ENCODE measurements around the gene AKT3.

Gene AKT3

GRCh38 chr1:243712242-243712641 is 137.8 kb downstream of the AKT3 start:
- in situ Hi-C loops (cut with MboI; ENCODE audit: low sequenced_read_pairs, unreplicated experiment): no loop called here
- TF ChIP-seq CTCF (IDR thresholded peaks at IDR 0.05; ENCODE audit: borderline replicate concordance, control extremely low read depth, extremely low read depth, insufficient read depth, missing control alignments): no peak
- DNase-seq (ENCODE audit: low spot score): no peak

- in situ Hi-C loops (cut with MboI; ENCODE audit: low sequenced_read_pairs, unreplicated experiment): no loop called here
- DNase-seq (ENCODE audit: low spot score): no peak
- TF ChIP-seq CTCF (IDR thresholded peaks at IDR 0.05; ENCODE audit: borderline replicate concordance, control extremely low read depth, extremely low read depth, insufficient read depth, missing control alignments): no peak
These were observed 139.6 kb downstream of the AKT3 start for GRCh38 chr1:243710467-243710866.

- in situ Hi-C loops (cut with MboI; ENCODE audit: low sequenced_read_pairs, unreplicated experiment): no loop called here
- TF ChIP-seq CTCF (IDR thresholded peaks at IDR 0.05; ENCODE audit: borderline replicate concordance, control extremely low read depth, extremely low read depth, insufficient read depth, missing control alignments): peak; percentile 3
- no peak for DNase-seq (ENCODE audit: low spot score)
These were observed 141.8 kb downstream of the AKT3 start for GRCh38 chr1:243708210-243708609.

GRCh38 chr1:243706563-243706962 is 143.5 kb downstream of the AKT3 start:
- no peak for DNase-seq (ENCODE audit: low spot score)
- in situ Hi-C loops (cut with MboI; ENCODE audit: low sequenced_read_pairs, unreplicated experiment): no loop called here
- no peak for TF ChIP-seq CTCF (IDR thresholded peaks at IDR 0.05; ENCODE audit: borderline replicate concordance, control extremely low read depth, extremely low read depth, insufficient read depth, missing control alignments)

- in situ Hi-C loops (cut with MboI; ENCODE audit: low sequenced_read_pairs, unreplicated experiment): no loop called here
- no peak for TF ChIP-seq CTCF (IDR thresholded peaks at IDR 0.05; ENCODE audit: borderline replicate concordance, control extremely low read depth, extremely low read depth, insufficient read depth, missing control alignments)
- no peak for DNase-seq (ENCODE audit: low spot score)
These were observed 144.5 kb downstream of the AKT3 start for GRCh38 chr1:243705585-243705984.

- no peak for TF ChIP-seq CTCF (IDR thresholded peaks at IDR 0.05; ENCODE audit: borderline replicate concordance, control extremely low read depth, extremely low read depth, insufficient read depth, missing control alignments)
- in situ Hi-C loops (cut with MboI; ENCODE audit: low sequenced_read_pairs, unreplicated experiment): no loop called here
- DNase-seq (ENCODE audit: low spot score): no peak
These were observed 148.2 kb downstream of the AKT3 start for GRCh38 chr1:243701872-243702271.

- DNase-seq (ENCODE audit: low spot score): no peak
- no peak for TF ChIP-seq CTCF (IDR thresholded peaks at IDR 0.05; ENCODE audit: borderline replicate concordance, control extremely low read depth, extremely low read depth, insufficient read depth, missing control alignments)
- in situ Hi-C loops (cut with MboI; ENCODE audit: low sequenced_read_pairs, unreplicated experiment): no loop called here
These were observed 156.2 kb downstream of the AKT3 start for GRCh38 chr1:243693800-243694199.

Data from GM13976 (cell line).